ENCODE data around the gene SLC16A10.
"Not testable (repeated sequence)": the region's sequence is repeated elsewhere in the genome, so short reads cannot be mapped to it uniquely, and the experiment has no call there.

Gene SLC16A10

GRCh38 chr6:111184827-111185532 is 97.7 kb downstream of the SLC16A10 start:
- DNase-seq (ENCODE audit: low read depth in 3 of 3, low spot score in 1 of 3), result no peak

- DNase-seq (ENCODE audit: low read depth in 3 of 3, low spot score in 1 of 3), result no peak
These were observed 98.7 kb downstream of the SLC16A10 start for GRCh38 chr6:111185954-111186353.

- no peak for DNase-seq (ENCODE audit: low read depth in 3 of 3, low spot score in 1 of 3)
These were observed 100.6 kb downstream of the SLC16A10 start for GRCh38 chr6:111187874-111188273.

DNA sequence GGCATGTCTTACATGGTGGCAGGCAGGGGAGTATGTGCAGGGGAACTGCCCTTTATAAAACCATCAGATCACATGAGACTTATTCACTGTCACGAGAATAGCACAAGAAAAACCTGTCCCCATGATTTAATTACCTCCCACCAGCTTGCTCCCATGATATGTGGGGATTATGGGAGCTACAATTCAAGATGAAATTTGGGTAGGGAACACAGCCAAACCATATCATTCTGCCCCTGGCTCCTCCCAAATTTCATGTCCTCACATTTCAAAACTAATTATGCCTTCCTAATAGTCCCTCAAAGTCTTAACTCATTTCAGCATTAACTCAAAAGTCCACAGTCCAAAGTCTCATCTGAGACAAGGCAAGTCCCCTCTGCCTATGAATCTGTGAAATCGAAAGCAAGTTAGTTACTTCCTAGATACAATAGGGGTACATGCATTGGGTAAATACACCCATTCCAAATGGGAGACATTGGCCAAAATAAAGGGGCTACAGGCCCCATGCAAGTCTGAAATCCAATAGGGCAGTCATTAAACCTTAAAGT is 102.4 kb downstream of the SLC16A10 start:
- not testable (repeated sequence) for DNase-seq (ENCODE audit: low read depth in 3 of 3, low spot score in 1 of 3)

DNA sequence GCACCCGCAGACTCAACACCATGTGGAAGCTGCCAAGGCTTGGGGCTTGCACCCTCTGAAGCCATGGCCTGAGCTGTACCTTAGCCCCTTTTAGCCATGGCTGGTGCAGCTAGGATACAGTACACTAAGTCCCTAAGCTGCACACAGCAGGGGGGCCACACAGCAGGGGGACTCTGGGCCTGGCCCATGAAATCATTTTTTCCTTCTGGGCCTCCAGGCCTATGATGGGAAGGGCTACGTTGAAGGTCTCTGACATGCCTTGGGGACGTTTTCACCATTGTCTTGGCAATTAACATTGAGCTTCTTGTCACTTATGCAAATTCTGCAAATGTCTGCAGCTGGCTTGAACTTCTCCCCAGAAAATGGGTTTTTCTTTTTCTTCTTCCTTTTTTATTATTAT is 103.3 kb downstream of the SLC16A10 start:
- DNase-seq (ENCODE audit: low read depth in 3 of 3, low spot score in 1 of 3), result no peak

- not testable (repeated sequence) for DNase-seq (ENCODE audit: low read depth in 3 of 3, low spot score in 1 of 3)
These were observed 103.8 kb downstream of the SLC16A10 start for GRCh38 chr6:111191136-111191535.

DNA sequence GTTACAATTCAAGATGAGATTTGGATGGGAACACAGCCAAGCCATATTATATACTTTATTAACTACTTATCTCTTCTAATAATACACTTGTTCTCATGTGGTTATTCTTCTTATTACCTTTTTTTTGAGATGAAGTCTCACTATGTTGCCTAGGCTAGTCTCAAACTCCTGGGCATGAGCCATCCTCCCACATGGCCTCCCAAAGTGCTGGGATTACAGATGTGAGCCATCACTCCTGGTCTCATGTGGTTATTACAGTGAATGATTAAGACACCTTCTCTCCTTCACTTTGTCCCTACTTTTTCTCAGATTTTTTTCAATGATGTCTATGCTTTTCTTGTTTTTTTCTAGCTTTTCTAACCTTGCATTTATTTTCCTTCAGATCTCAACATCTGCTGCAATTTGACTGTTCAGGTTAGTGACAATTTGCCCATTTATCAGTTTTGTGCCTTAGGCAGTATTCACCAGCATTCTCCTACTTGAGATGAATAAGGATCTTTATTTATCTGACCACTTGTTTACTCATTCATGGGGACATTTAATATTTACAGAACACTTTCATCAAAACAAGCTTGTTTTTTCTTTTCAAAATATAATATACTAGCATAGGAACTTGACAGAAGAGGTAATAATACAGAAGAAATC is 105.7 kb downstream of the SLC16A10 start:
- no peak for DNase-seq (ENCODE audit: low read depth in 3 of 3, low spot score in 1 of 3)

DNA sequence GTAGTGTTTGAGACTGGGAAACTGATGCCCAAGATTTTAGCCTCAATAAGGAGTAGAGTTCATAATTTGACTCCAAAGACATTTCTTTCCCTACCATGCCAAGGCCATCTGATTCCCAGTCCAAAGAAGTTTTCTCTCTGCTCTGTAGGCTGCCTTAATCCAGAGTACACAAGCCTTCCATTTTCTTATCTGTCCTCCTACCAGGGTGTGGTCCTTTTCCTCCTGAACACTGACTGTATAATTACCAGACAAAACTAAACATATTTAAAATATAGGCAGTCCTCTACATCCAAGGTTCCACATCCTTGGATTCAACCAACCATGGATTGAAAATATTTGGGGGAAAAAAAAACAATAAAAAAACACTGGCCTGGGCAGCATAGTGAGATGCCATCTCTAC is 108.4 kb downstream of the SLC16A10 start:
- DNase-seq (ENCODE audit: low read depth in 3 of 3, low spot score in 1 of 3), result no peak

GRCh38 chr6:111198841-111199240 is 111.5 kb downstream of the SLC16A10 start:
- DNase-seq (ENCODE audit: low read depth in 3 of 3, low spot score in 1 of 3), result no peak

- DNase-seq (ENCODE audit: low read depth in 3 of 3, low spot score in 1 of 3), result no peak
These were observed 112.6 kb downstream of the SLC16A10 start for GRCh38 chr6:111199935-111200334.

DNA sequence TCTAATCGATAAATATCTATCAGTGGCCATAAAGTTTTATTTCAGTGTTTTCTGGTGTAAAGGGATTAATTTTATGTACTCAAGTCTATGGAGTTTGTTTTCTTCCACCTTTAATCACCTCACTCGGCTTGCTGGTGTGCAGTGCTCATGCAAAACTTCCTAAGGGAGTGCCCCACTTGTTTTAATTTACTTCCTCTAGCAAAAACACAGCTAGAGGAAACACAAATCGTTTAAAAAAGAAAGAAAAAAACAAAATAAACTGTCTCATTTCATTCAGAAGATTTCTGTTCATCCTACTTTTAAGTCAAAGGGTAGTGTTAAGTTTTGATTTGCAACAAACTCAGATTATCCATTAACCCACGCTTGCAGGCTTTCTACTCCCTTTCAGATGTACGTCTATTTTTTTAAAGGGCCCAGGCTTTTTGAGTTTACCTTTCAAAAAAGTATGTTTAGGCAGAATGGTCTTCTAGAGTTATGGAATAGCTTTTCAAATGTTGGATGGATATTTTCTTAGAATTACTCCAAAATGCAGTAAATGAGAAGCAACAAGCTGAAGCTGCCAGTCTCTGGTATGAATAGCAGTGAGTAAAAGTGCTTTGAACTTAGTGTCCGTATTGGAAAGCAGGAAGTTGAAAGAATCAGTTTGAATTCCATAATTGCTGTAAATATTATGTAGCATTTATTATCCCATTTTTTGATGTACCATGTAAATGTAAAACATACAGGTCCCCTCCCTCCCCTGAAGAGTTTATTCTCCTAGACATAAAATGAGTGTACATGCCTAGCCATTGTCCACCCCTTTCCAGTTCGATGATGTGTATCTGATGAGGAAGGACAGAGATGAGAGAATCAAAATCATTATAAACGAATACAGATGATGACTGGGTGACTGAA is 113.3 kb downstream of the SLC16A10 start:
- no peak for DNase-seq (ENCODE audit: low read depth in 3 of 3, low spot score in 1 of 3)

DNA sequence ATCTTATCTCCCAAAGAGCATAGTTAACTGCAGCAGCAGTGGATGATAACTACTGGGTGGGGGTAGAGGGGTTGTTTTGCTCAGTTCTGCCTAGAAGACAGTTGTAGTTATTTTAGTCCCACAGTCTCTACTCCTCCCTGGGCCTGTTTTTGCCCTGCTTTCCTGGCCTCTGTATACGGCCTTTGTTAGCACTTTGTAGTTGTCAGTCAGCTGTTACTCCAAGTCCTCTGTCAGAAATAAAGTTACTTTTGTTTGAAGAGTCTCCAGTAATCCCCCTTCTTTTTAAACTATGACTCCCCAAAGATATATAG is 113.9 kb downstream of the SLC16A10 start:
- no peak for DNase-seq (ENCODE audit: low read depth in 3 of 3, low spot score in 1 of 3)

- no peak for DNase-seq (ENCODE audit: low read depth in 3 of 3, low spot score in 1 of 3)
These were observed 114.5 kb downstream of the SLC16A10 start for GRCh38 chr6:111201764-111202163.

- DNase-seq (ENCODE audit: low read depth in 3 of 3, low spot score in 1 of 3), result not testable (repeated sequence)
These were observed 116.2 kb downstream of the SLC16A10 start for GRCh38 chr6:111203539-111203938.

GRCh38 chr6:111204305-111204704 is 117.0 kb downstream of the SLC16A10 start:
- DNase-seq (ENCODE audit: low read depth in 3 of 3, low spot score in 1 of 3), result no peak

- DNase-seq (ENCODE audit: low read depth in 3 of 3, low spot score in 1 of 3), result no peak
These were observed 117.6 kb downstream of the SLC16A10 start for GRCh38 chr6:111204881-111205280.

DNA sequence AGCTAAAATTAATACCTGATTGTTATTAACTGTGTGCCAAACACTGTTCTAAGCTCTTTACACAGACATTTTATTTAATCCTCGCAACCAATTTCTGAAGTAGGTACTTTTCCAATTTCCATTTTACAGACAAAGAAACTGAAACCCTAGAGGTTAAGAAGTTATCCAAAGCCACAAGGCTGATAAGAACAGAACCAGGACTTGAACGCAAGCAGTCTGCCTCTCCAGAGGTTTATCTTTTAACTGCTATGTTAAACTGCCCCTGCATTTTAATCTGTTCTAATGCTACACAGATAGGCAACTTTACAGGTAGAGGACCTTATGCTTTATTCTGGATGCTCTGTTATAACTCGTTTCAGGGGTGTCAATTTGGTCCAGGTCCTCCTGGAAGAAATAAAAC is 118.2 kb downstream of the SLC16A10 start:
- DNase-seq (ENCODE audit: low read depth in 3 of 3, low spot score in 1 of 3), result no peak

- DNase-seq (ENCODE audit: low read depth in 3 of 3, low spot score in 1 of 3), result no peak
These were observed 120.0 kb downstream of the SLC16A10 start for GRCh38 chr6:111207141-111207858.

- DNase-seq (ENCODE audit: low read depth in 3 of 3, low spot score in 1 of 3), result no peak
These were observed 121.6 kb downstream of the SLC16A10 start for GRCh38 chr6:111208933-111209332.

- DNase-seq (ENCODE audit: low read depth in 3 of 3, low spot score in 1 of 3), result no peak
These were observed 123.0 kb downstream of the SLC16A10 start for GRCh38 chr6:111210194-111210728.
